Neural progenitor cell (in vitro differentiated cells): ENCODE measurements around the gene ASCL5. TPM values are rescaled to one million over a fixed set of nuclear protein-coding genes. Genes with fewer than 3 reads are reported as not detected.

Experiments used
- DNase-seq: peaks from one replicate; pipeline ENCODE4 v3.0.0-alpha.2; 2016; ENCODE audit warnings: low spot score
- H2AFZ ChIP-seq: fragments of 200-600 bp; sonication (generic); replicated peaks from 2 replicates; pipeline ENCODE4 v1.6.1; 2016; ENCODE audit warnings: antibody characterized with exemption
- H3F3A ChIP-seq: fragments of 200-600 bp; sonication (generic); 2 replicates; pipeline ENCODE4 v1.6.1; 2016; ENCODE audit warnings: antibody characterized with exemption, low read depth
- H3K27ac ChIP-seq: fragments of 200-600 bp; sonication (generic); 2 replicates; pipeline ENCODE4 v1.5.1; 2016; ENCODE audit warnings: mild to moderate bottlenecking
- H3K27me3 ChIP-seq: fragments of 200-600 bp; sonication (generic); 2 replicates; pipeline ENCODE4 v1.6.1; 2016; ENCODE audit warnings: mild to moderate bottlenecking, moderate library complexity
- H3K36me3 ChIP-seq: fragments of 200-600 bp; sonication (generic); 2 replicates; pipeline ENCODE4 v1.5.1; 2016
- H3K4me1 ChIP-seq: fragments of 200-600 bp; sonication (generic); 2 replicates; pipeline ENCODE4 v1.6.1; 2016; ENCODE audit warnings: mixed run types
- H3K4me2 ChIP-seq: fragments of 200-600 bp; sonication (generic); 2 replicates; pipeline ENCODE4 v1.6.1; 2016
- H3K4me3 ChIP-seq: fragments of 200-600 bp; sonication (generic); 2 replicates; pipeline ENCODE4 v1.5.1; 2016
- H3K79me2 ChIP-seq: fragments of 200-600 bp; sonication (generic); 2 replicates; pipeline ENCODE4 v1.6.1; 2016; ENCODE audit warnings: low read depth
- H3K9ac ChIP-seq: fragments of 200-600 bp; sonication (generic); 2 replicates; pipeline ENCODE4 v1.6.1; 2016
- H3K9me3 ChIP-seq: fragments of 200-600 bp; sonication (generic); 2 replicates; pipeline ENCODE4 v1.5.1; 2016; ENCODE audit warnings: low read depth
- H4K20me1 ChIP-seq: fragments of 200-600 bp; sonication (generic); 2 replicates; pipeline ENCODE4 v1.6.1; 2016; ENCODE audit warnings: low read depth
- H3K27ac Mint-ChIP-seq: 3 replicates; pipeline ENCODE4 v1.8.0; 2021; ENCODE audit warnings: mixed read lengths
- H3K27me3 Mint-ChIP-seq: 2 replicates; pipeline ENCODE4 v1.8.0; 2022; ENCODE audit warnings: low read depth, mild to moderate bottlenecking, inconsistent platforms, moderate library complexity, mixed read lengths; ENCODE audit not compliant: insufficient read depth
- H3K36me3 Mint-ChIP-seq: 3 replicates; pipeline ENCODE4 v1.8.0; 2021; ENCODE audit warnings: mixed read lengths
- H3K4me1 Mint-ChIP-seq: 3 replicates; pipeline ENCODE4 v1.8.0; 2021; ENCODE audit warnings: mixed read lengths
- H3K4me3 Mint-ChIP-seq: 3 replicates; pipeline ENCODE4 v1.8.0; 2021; ENCODE audit warnings: mild to moderate bottlenecking, moderate library complexity, mixed read lengths
- H3K9me3 Mint-ChIP-seq: 3 replicates; pipeline ENCODE4 v1.8.0; 2020; ENCODE audit warnings: mixed read lengths
- EZH2 ChIP-seq: fragments of 200-600 bp; sonication (generic); IDR thresholded peaks from 2 replicates; pipeline ENCODE4 v1.6.1; 2017; ENCODE audit warnings: antibody characterized with exemption, mild to moderate bottlenecking, moderate library complexity
- EZH2phosphoT487 ChIP-seq: fragments of 200-600 bp; sonication (generic); IDR thresholded peaks from 2 replicates; pipeline ENCODE4 v1.6.1; 2017; ENCODE audit warnings: antibody characterized with exemption
- total RNA-seq: library from RNA; depleted of rRNA; stranded (reverse); fragments of >200 nt; gene quantifications from 2 replicates; pipeline ENCODE4 v1.2.3, GENCODE V29; 2015; ENCODE audit warnings: low replicate concordance
- TF ChIP-seq, protein P1 (sequence below): fragments of 200-600 bp; sonication (generic); IDR thresholded peaks from 2 replicates; pipeline ENCODE4 v1.5.1; 2017; ENCODE audit warnings: antibody characterized with exemption, mild to moderate bottlenecking

ASCL5 gene
- total RNA-seq, 1 donor from 2014 or later, result not detected

DNA sequence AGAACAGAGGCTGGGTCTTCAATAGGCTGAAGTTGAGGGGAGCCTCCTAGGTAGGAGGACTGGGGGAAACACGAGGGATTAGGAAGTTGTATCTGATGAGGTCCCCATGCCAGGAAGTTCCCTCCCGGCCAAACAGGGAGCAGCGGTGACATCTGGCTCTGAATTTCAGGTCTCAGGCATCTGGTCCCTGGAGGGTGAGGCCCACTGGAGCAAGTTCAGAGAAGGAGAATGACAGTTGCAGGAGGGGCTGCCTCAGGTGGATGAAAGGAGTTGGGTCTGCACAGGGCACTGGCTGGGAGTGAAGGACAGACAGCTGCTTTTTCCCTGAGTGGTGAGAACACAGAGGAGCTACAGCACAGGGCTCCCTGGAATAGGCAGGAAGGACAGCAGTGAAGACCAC, 18.1 kb upstream of the ASCL5 start:
- Mint-ChIP-seq H3K4me1 (peaks cover 6% of the 10 kb centered on the region), H3K9me3 (no peaks in the 10 kb centered on the region), H3K36me3 (peaks cover 43% of the 10 kb centered on the region)

DNA sequence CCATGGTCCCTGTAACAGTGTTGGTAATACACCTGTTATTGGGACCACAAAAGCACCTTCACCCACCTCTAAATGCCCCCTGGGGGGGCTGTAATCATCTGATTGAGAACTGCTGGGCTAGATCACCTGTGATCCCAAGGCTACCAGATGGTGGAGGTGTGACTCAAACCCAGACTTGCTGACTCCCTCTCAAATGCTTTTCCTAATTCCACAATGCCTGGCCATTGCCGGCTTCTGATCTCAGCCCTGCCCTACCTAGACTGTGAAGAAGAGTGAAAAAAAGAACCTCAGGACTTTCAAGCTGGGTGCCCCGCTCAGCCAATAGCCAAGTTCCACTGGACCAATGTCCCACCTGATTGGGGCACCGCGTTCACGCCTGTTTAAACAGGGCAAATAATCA, 17.7 kb upstream of the ASCL5 start:
- peaks cover 46% of the 10 kb centered on the region for H3K36me3 Mint-ChIP-seq
- H3K27ac Mint-ChIP-seq, result no peak overlapping the region
- peak overlapping the region; percentile 6 for H3K4me3 Mint-ChIP-seq

More for the DNA sequence above, 18.1 kb upstream of the ASCL5 start:
- peak overlapping the region; percentile 25 for H3K27ac Mint-ChIP-seq
- no peak overlapping the region for H2AFZ ChIP-seq
- no peaks in the 10 kb centered on the region for H3K27me3 ChIP-seq
- H3K36me3 ChIP-seq, result no peaks in the 10 kb centered on the region
- H4K20me1 ChIP-seq, result peaks cover 44% of the 10 kb centered on the region
- H3K79me2 ChIP-seq, result no peaks in the 10 kb centered on the region
- no peak for TF ChIP-seq EZH2phosphoT487
- TF ChIP-seq EZH2, result no peak
- TF ChIP-seq, protein P1, sequence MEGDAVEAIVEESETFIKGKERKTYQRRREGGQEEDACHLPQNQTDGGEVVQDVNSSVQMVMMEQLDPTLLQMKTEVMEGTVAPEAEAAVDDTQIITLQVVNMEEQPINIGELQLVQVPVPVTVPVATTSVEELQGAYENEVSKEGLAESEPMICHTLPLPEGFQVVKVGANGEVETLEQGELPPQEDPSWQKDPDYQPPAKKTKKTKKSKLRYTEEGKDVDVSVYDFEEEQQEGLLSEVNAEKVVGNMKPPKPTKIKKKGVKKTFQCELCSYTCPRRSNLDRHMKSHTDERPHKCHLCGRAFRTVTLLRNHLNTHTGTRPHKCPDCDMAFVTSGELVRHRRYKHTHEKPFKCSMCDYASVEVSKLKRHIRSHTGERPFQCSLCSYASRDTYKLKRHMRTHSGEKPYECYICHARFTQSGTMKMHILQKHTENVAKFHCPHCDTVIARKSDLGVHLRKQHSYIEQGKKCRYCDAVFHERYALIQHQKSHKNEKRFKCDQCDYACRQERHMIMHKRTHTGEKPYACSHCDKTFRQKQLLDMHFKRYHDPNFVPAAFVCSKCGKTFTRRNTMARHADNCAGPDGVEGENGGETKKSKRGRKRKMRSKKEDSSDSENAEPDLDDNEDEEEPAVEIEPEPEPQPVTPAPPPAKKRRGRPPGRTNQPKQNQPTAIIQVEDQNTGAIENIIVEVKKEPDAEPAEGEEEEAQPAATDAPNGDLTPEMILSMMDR, result no peak
- H3K4me2 ChIP-seq, result no peak overlapping the region
- no peak overlapping the region for H3K4me3 ChIP-seq
- peaks cover 5% of the 10 kb centered on the region for H3K4me1 ChIP-seq
- no peaks in the 10 kb centered on the region for H3K9me3 ChIP-seq
- H3K9ac ChIP-seq, result no peak overlapping the region
- H3K27me3 Mint-ChIP-seq, result peaks cover 8% of the 10 kb centered on the region
- H3K4me3 Mint-ChIP-seq, result no peak overlapping the region
- DNase-seq, result no peak
- H3K27ac ChIP-seq, result no peak overlapping the region
- H3F3A ChIP-seq, result no peaks in the 10 kb centered on the region

DNA sequence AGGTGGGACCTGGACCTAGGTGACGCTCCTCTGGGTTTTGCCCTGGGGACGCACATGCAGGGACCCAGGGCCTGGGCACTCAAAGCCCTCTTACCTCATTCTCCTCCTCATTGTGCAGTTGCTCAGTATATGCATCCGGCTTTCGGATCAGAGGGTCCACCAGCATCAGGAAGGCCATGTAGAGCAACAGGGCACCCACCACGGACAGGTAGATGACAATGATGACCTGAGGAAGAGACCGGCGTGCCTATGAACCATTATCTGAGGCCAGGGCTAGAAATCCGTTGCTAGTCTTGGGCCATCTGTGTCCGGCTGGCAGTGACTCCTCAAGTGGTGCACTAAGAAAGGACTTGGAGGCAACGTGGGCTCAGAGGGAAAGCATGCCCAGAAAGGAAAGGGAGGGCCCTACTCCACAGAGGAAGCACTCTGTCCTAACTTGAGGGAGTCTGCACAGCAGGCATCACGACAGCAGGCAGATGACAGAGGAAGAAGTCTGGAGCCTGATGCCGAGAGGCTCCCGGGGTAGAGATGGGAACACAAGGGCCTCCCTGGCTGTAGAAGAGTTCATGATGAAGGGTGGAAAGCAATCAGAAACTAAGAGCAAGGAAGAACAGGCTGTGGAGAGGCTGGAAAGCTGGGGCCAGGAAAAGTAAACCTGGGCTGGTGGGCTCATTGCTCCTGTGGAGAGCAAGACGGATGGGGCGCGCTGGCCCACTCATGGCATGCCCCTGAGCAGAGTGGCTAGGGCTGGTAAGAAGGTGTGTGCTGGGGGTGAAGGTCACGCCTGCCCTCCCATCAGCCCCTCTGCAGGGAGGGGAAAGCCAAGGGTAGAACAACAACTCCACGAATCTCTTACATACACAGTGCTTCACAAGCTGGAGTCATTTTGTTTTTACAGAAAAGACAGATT, 17.0 kb upstream of the ASCL5 start:
- TF ChIP-seq EZH2 (no peak), EZH2phosphoT487 (no peak)
- TF ChIP-seq, protein P1, result no peak
- H3K4me3 ChIP-seq, result no peak overlapping the region
- no peaks in the 10 kb centered on the region for H3K27me3 ChIP-seq
- no peaks in the 10 kb centered on the region for H3K36me3 ChIP-seq
- Mint-ChIP-seq H3K4me3 (peak overlapping the region; percentile 44), H3K4me1 (peaks cover 9% of the 10 kb centered on the region), H3K36me3 (peaks cover 40% of the 10 kb centered on the region), H3K27ac (peak overlapping the region; percentile 55), H3K9me3 (no peaks in the 10 kb centered on the region), H3K27me3 (peaks cover 8% of the 10 kb centered on the region)
- peaks cover 5% of the 10 kb centered on the region for H3K4me1 ChIP-seq
- H3K9me3 ChIP-seq, result no peaks in the 10 kb centered on the region
- no peak for DNase-seq
- no peak overlapping the region for H3K27ac ChIP-seq
- H3F3A ChIP-seq, result no peaks in the 10 kb centered on the region
- H3K79me2 ChIP-seq, result no peaks in the 10 kb centered on the region
- H2AFZ ChIP-seq, result no peak overlapping the region
- no peak overlapping the region for H3K9ac ChIP-seq
- no peak overlapping the region for H3K4me2 ChIP-seq
- H4K20me1 ChIP-seq, result peaks cover 39% of the 10 kb centered on the region

More for the DNA sequence above, 17.7 kb upstream of the ASCL5 start:
- Mint-ChIP-seq H3K4me1 (peaks cover 9% of the 10 kb centered on the region), H3K27me3 (peaks cover 8% of the 10 kb centered on the region), H3K9me3 (no peaks in the 10 kb centered on the region)
- no peaks in the 10 kb centered on the region for H3F3A ChIP-seq
- no peak overlapping the region for H3K4me2 ChIP-seq
- H3K9me3 ChIP-seq, result no peaks in the 10 kb centered on the region
- H2AFZ ChIP-seq, result no peak overlapping the region
- H3K9ac ChIP-seq, result no peak overlapping the region
- no peak overlapping the region for H3K4me3 ChIP-seq
- H3K79me2 ChIP-seq, result no peaks in the 10 kb centered on the region
- TF ChIP-seq EZH2phosphoT487 (no peak), EZH2 (no peak)
- TF ChIP-seq, protein P1, result no peak
- DNase-seq, result no peak
- H3K27ac ChIP-seq, result no peak overlapping the region
- H4K20me1 ChIP-seq, result peaks cover 45% of the 10 kb centered on the region
- no peaks in the 10 kb centered on the region for H3K36me3 ChIP-seq
- H3K4me1 ChIP-seq, result peaks cover 5% of the 10 kb centered on the region
- H3K27me3 ChIP-seq, result no peaks in the 10 kb centered on the region
